Cerebellar nuclear complex (tissue), 1 donor: ENCODE measurements around the gene HTRA1.

Experiments used
- DNase-seq, 2 experiments: peaks; one replicate each; lab custom pipeline; 2025; lab: John Stamatoyannopoulos, UW

The HTRA1 gene

DNA sequence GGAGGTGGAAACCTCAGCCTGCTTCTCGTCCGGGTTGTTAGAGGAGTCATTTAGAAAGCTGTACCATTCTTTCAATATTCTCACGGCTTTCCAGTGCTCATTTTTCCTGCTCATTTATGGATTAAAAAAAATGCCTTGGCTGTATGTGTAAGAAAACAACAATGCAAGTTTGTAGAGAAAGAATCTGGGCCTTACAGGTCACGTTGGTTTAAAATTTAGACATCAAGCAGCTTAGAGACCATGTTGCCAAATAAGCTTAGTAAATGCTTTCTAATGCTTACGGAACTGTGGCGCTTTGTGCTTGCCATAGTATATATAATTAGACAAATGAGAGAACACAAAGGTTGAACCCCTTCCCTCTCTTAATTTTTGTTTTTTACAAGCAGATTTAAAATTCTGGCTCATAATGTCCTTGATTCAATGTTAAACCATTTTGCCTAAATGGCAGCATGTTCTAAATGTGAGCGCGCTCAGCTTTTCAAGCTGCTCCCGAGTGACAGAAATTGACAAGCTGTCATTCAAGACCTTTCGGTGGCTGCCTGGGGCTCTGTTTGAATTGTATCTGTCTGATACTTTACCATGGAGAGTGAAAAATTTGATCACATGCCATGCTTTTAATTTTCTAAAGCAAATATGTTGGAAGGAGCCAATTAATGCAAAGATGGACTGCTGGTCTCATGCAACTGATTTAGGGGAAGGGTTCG, 5.8 kb upstream of the HTRA1 start:
- no peak for DNase-seq

DNA sequence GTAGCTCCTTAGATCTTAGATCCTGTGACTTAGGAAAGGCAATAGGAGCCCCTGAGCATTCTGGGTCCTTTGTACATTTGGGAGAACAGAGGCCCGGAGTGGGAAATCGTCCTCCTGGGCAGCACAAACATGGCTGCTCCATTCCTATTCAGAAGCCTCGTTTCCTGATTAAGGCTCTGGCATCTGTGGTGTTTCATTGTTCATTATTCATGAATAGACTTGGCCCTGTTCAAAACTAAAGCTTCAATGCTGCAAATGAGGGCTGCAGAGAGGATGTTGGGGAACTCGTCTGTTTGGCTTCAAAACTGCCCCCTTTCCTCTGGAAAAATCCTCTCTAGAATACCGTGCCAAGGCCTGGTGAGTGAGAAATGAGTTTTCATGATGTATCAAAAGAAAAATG, 3.4 kb upstream of the HTRA1 start:
- DNase-seq, result no peak

DNA sequence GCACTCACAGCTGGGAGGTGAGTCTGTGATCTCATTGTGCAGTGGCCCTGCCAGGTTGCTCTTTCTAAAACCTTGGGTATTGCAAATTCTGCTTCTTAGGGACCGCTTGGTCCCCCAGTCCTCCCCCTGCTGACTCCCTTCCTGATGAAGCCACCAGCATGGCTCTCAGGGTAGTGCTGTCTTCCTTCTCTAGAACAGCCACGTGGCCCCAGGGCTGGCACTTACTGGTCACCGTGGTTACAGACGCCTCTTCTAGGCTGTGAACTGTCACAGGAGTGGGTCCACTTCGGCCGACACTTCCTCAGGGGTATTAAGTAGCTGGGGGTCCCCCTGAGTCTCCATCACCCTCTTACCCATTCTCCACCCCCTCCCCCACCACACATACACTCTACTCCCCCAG, 2.7 kb upstream of the HTRA1 start:
- DNase-seq, result no peak

DNA sequence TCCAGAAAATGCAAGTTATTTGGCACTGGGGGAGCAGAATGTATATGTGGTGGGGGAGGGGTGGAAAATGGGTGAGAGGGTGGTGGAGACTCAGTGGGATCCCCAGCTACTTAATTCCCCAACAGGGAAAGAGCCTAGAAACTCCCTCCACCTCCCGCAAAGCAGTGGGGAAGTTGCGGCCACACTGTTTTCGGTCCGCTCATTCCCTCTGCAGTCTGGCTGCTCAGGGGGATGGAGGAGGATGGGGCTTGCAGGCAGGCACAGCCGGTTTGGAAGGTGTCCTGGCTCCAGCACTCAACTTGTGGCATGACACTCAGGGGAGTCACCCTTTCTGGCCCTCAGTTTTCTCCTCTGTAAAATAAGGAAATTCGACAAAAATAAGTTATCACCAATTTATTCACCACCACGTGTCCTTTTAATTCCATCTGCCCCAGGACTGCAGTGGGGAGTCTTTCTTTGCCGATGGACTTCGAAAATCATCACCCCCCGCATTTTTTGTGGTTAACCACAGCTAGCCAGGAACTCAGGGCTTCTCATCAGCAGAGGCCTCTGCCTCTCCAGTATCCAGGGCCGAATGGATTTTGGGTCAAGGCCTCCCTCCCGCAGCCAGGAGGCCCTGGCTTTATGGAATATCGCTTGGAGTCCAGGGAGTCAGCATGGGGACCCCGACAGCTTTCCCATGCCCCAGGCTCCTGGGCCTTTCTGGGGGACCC, 1.6 kb upstream of the HTRA1 start:
- no peak for DNase-seq

DNA sequence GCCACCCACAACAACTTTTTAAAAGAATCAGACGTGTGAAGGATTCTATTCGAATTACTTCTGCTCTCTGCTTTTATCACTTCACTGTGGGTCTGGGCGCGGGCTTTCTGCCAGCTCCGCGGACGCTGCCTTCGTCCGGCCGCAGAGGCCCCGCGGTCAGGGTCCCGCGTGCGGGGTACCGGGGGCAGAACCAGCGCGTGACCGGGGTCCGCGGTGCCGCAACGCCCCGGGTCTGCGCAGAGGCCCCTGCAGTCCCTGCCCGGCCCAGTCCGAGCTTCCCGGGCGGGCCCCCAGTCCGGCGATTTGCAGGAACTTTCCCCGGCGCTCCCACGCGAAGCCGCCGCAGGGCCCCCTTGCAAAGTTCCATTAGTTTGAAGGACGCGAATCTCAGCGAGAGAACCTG, 461 bp upstream of the HTRA1 start:
- DNase-seq, result no peak

DNA sequence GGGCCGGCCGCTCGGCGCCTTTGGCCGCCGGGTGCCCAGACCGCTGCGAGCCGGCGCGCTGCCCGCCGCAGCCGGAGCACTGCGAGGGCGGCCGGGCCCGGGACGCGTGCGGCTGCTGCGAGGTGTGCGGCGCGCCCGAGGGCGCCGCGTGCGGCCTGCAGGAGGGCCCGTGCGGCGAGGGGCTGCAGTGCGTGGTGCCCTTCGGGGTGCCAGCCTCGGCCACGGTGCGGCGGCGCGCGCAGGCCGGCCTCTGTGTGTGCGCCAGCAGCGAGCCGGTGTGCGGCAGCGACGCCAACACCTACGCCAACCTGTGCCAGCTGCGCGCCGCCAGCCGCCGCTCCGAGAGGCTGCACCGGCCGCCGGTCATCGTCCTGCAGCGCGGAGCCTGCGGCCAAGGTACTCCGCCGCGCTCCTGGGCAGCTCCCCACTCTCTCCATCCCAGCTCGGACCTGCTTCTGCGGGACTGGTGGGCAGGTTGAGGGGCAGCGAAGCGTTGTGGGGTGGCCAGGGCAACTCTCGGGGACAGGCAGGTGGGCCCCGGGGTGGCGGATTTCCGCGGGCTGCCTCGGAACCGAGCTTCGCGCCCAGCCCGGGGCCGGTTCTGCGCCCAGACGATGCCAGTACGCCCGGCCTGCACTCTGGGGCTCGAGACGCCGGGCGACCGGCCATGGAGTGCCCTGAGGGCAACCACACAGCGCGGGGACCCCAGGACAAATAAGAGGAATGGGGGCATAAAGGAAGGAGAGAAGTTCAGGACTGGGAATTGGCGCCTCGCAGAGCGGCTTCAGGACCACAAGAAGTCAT, 578 bp downstream of the HTRA1 start:
- DNase-seq, result no peak

DNA sequence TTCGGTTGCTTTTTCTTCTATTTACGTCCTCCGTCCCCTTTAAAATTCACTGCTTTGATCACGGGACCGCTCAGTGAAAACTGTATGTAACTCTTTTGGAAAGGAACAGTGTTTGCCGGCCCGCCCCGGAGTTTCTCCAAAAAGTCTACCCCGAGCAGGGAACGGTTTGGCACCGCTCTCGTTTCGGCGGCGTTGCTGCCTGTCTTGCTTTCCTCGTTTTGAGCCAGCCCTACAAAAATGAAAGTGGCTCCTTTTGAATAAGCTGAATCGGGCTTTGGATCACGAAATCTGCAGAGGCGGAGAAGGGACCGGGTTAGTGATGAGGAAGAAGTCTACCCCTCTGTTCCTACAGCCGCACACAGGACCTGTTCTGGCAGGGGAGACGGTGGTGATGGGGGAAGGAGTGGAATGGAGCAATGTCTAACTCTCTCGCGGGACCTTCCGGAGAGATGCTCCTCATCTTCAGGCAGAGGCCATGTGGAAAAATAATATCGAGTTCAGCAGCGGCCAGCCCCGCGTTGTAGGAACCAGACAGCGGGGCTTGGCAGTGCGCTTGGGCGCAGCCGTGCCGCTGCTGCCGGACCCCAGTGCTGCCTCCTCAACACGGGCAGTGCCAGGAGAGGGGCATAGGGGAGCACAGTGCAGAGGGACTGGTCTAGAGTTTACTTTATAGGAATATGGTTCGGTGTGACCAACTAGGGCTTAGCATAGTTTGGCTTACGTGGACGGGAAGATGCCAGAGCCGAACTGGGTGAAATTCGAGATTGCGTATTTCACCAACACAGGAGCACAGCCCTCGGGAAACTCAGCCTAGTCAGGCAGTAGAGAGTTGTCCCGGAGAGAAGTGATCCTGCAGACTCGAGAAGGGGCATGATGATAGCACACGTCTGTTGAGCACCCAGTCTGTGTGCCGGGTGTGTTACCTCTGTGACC, 1.4 kb downstream of the HTRA1 start:
- no peak for DNase-seq

DNA sequence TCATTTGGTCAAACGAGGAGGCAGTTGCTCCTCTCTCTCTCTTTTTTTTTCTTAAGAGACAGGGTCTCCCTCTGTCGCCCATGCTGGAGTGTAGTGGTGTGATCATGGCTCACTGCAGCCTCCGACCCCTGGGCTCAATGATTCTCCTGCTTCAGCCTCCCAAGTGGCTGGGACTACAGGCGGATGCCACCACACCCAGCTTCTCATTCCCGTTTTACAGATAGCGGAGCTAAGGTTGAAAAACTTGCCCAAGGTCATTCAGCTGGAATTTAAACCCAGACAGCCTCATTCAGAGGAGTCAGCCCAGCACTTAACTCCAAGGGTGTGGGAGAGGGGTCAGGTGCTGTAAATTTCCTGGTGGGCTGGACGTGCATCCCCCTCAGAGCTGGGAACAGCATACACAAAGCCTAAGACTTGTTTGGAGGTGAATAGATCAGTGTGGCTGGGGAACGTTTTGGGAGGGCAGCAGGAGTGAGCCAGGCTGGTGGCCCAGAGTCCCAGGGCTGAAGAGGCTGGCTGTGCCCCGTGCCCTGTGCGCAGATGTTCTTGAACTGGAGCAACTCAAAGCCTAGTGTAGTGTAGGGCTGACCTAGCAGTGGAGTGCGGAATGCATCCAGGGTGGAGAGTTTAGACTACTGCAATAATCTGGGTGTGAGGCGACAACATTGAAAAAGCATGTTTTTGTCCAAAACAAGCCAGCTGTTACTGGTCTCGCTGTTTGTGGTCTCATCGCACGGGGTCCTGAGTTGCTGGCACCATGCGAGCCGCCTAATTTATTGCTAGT, 2.3 kb downstream of the HTRA1 start:
- no peak for DNase-seq

DNA sequence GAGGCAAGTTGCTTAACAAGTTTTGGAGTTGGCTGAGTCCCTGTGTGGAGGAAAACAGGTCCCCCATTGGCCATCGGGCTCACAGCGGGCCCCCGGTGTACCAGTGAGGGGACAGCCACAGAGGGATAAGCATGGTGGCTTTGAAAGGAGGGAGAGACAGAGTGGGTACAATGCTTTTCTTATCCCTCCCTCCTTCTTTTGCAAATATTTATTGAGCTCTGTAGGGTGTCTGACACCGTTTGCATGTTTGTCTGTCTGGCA, 2.8 kb downstream of the HTRA1 start:
- DNase-seq, result no peak

DNA sequence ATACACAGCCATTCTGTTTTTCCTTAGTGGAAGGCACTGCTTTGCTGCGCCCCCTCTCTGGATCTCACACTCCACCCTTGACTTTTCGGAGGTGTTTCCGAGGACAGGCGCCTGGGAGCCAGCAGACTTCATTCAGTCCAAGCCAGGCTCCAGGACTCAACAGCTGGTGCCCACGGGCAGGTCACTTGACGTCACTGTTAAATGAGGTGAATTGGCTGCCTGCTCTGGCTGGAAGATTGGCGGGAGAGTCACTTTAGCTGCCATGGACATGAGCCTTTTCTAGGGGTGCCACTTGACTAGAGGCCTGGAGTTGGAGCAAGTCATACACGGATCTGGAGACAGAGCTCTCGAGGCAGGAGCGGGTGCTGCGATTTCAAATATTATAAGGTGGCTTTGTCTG, 3.2 kb downstream of the HTRA1 start:
- no peak for DNase-seq

DNA sequence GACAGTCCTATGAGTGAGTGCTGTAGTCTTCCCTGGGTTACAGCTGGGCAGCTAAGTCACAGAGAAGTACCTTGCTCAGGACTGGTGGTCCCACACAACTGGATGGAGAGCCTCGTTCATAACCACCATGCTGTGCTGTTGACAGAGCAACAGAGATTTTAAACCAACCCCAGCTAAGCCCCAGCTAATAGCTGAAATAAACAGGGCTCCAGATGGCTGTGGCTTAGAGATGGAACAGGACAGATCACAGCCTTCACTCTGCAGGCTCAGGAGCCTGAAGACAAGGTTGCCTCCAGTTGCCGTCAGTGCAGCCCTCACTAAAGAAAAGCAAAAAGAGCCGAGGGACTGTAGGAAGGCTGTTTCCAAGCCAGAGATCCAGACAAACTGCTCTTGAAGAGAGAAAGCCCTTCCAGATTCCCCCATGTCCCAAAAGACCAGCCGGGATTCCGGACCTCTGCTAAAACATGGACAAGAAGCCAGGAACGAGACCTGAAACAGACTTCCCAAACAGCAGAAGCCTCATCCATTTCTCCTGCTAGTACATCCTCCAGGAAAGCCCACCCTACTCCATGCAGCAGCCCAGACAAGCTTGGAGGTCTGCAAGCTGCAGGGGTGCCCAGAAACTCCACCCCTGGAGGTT, 4.2 kb downstream of the HTRA1 start:
- DNase-seq, result no peak

DNA sequence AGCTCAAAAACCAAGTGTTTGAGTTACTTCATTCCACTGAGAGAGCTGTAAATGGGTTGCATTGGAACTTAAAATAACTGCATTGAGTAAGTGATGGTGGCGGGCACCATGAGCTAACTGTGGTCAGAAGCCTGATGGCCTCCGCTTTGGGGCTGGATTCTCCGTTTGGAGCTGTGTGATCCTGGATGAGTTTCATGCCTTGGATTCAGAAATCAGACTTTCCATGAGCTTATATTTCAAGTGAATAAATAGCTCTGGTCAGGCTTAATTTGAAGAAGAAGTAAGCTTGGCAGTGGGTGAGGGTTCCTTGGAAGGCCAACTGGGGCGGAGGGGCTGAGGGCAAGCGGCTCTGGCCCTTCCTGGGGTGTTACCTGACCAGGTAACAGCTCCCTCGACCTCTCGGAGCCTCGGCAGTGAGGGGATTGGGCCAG, 5.6 kb downstream of the HTRA1 start:
- DNase-seq, result no peak

DNA sequence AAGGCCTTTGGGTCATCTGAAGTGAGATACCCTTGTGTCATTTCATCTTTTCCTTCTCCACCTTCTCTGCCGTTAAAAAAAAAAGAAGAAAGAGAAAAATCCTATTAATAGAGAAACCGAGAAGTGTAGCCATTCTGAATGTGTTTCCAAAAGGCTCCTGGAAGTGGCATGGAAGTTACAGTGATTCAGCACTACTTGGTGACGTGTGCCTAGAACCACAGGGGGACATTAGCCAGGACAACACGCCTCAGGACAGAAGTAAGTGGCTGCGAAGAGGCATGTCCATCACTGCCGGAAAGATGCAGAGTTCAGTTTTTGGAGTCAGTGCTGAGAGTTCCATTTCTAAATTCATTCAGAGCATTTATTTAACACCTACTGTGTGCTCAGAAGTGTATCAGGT, 6.3 kb downstream of the HTRA1 start:
- DNase-seq, result no peak

DNA sequence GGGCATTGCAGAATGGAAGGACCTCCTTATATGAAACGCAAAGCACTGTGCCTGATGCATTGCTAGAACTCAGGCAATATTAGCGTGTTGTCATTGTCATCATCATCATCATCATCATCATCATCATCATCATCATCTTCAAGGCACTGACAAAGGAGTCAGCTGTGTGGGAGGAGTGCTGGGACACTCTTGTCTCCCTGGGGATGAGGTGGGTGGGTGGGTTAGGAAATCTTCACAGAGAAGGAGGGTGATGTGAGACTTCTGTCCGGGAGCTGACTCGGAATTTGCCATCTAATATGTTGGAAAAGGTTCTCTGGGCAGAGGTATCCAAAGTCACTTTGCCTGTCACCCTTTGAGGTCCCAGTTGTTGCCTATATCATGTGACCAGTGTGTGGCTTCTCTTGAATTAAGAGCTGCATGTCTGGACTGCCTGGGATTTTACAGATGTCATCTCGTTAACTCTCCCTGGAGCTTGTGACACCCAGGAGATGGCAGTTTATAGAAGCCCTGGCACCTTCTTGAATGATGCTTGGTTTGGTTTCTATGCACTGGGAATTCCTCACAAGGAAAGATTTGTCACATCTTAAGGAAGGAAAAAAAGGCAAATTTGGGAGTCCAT, 7.1 kb downstream of the HTRA1 start:
- no peak for DNase-seq

DNA sequence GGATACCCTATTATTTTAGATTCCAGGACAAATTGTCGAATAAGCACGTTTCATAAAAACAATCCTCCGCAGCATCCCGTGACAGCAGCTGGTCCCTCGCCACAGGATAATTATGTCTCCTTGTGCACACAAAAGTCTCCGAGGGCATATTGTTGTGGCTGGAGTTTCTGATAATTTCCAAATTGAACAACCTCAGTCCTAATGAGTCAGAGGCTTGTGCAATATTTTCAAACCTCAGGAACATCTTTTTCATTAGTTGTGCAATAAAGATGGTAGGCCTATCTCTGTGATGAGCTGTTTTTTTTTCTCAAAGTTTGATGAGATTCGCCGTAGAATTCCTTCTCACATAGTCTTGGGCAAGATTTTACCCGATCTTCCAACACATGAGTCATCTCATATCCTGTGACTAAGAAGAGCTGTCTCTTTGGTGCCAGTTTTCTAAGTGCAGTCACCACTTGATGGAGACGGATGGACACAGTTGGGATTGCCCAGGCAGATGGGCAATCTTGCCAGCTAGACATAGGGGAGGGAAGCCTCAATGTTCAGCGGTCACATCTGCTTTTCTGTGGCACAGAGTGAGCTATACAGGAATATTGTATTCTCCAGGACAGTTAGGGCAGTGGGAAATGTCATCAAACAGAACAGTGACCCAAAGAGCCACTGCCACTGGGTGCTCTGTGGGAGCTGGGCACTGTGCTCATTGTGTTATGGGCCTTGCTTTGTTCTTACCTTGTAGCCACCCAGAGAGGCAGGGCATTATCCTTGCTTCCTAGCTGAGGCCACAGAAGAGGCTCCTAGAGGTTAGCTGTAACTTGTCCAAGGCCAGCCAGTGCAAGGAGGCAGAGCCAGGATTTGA, 7.8 kb downstream of the HTRA1 start:
- no peak for DNase-seq

DNA sequence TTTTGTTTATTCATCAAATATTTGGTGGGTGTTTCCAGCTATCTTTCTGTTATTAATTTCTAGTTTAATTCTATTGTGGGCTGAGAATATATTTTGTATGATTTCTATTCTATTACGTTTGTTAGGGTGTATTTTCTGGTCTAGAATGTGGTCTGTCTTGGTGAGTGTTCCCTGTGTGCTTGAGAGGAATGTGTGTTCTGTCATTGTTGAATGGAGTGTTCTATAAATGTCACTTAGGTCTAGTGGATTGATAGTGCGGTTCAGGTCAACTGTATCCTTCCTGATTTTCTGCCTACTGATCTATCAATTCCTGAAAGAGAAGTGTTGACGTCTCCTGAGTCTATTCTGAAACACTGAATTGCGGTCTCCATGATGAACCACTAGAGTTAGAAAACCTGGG, 8.5 kb downstream of the HTRA1 start:
- DNase-seq, result no peak

DNA sequence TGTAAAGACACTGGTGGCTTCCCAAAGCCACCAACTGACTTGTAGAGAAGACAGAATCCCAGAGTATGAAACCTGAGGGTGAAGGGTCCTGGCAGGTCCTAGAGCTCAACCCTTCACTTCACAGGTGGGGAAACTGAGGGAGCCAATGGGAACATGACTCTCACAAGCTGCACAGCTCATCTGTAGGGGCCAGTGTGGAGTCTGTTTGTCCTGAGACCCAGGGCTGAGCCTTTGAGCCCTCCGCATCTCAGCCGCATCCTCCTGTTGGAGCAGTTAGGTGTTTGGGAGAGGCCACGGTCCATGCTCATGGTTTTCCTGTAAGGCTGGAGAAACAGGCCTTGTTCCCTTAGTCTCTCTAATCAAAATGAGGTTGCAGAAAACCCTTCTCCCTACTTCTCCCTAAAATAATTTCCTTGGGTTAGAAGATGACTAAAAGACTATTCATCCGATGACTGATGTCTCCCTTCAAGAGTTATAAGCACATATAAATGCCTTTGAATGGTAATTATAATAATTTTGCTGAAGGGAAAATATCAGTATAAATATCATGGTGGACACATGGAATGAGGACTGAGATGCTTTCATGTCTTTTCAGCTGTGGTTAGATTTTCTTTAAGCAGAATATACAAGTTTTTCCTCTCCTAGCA, 10.3 kb downstream of the HTRA1 start:
- DNase-seq, result no peak

DNA sequence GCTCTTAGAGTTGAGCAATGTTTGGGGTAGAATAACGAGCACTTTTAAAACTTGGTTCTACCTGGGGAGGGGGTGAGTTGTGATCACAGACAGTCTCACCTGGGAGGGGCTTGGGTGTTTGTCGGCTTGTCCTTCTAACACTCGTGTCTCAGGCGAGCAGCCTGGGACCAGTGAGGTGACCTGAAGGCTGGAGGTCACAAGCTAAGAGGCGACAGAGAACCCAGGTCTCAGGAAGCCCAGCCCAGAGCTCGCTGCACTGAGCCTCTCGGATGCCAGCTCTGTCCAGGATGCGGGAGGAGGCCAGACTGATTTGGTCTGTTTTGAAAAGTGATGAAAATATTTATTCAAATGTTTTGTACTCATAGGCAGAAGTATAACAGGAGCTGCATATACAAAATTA, 11.8 kb downstream of the HTRA1 start:
- no peak for DNase-seq
